WTC11 (cell line): ENCODE data around the gene IRF2.

ENCODE experiments used
- ATF2 ChIP-seq: sonication (generic); formaldehyde crosslinking; IDR thresholded peaks from 2 replicates; pipeline ENCODE4 v1.8.1; 2022; ENCODE audit warnings: low read depth, missing genetic modification reagents, borderline replicate concordance
- CTCF ChIP-seq: fragments of 200-600 bp; IDR thresholded peaks from 2 replicates; pipeline ENCODE4 v1.8.0; 2022; ENCODE audit warnings: antibody characterized with exemption
- PREB ChIP-seq: sonication (generic); formaldehyde crosslinking; IDR thresholded peaks from 2 replicates; pipeline ENCODE4 v1.8.1; 2022; ENCODE audit warnings: mild to moderate bottlenecking, missing genetic modification reagents, moderate library complexity, borderline replicate concordance
- SP1 ChIP-seq: sonication (generic); formaldehyde crosslinking; conservative IDR thresholded peaks from 2 replicates; pipeline ENCODE4 v1.8.1; 2022; ENCODE audit warnings: missing genetic modification reagents
- STAT6 ChIP-seq: sonication (generic); formaldehyde crosslinking; conservative IDR thresholded peaks from 2 replicates; pipeline ENCODE4 v1.8.1; 2023; ENCODE audit warnings: mild to moderate bottlenecking, low read depth, missing genetic modification reagents, moderate library complexity
- USF1 ChIP-seq: sonication (generic); formaldehyde crosslinking; IDR thresholded peaks from 2 replicates; pipeline ENCODE4 v1.8.0; 2022; ENCODE audit warnings: mild to moderate bottlenecking, missing genetic modification reagents
- ZNF138 ChIP-seq: sonication (generic); formaldehyde crosslinking; conservative IDR thresholded peaks from 2 replicates; pipeline ENCODE4 v1.8.1; 2022; ENCODE audit warnings: mild to moderate bottlenecking, moderate library complexity, missing genetic modification reagents
- ZNF425 ChIP-seq: fragments of 250-450 bp; sonication (Bioruptor Pico); conservative IDR thresholded peaks from 2 replicates; pipeline ENCODE4 v1.9.0; 2021; ENCODE audit warnings: mild to moderate bottlenecking

GRCh38 chr4:184373886-184374405 is 100.4 kb downstream of the IRF2 start:
- no peak for TF ChIP-seq PREB (CRISPR knock-in tag)
- TF ChIP-seq CTCF = no peak
- TF ChIP-seq ZNF138 (CRISPR knock-in tag) = no peak
- TF ChIP-seq SP1 (CRISPR knock-in tag) = no peak
- TF ChIP-seq STAT6 (CRISPR knock-in tag) = no peak
- no peak for TF ChIP-seq USF1 (CRISPR knock-in tag)
- no peak for TF ChIP-seq ZNF425 (CRISPR knock-in tag)
- TF ChIP-seq ATF2 = no peak
